Measurements from ENCODE around the gene NEU4. TPM values are rescaled to one million over a fixed set of nuclear protein-coding genes. Genes with fewer than 3 reads are reported as not detected.

The NEU4 gene
- total RNA-seq, 1 experiment from 2014 or later, result 0.70 TPM

GRCh38 chr2:241816431-241817121, 7.6 kb downstream of the NEU4 start:
- H3K27ac Mint-ChIP-seq, result no peak overlapping the region
- H3K4ac ChIP-seq (ENCODE audit: low read depth, low read length), result no peak overlapping the region
- H3K27me3 Mint-ChIP-seq (ENCODE audit: low read depth), result no peaks in the 10 kb centered on the region; the same call in 1 of the 2 replicates
- H2BK120ac ChIP-seq (ENCODE audit: low read depth, low read length, poor library complexity, severe bottlenecking), result no peak overlapping the region
- no peaks in the 10 kb centered on the region for H3K79me2 ChIP-seq (ENCODE audit: insufficient read depth, low read length)
- peaks cover 8 to 14% of the 10 kb centered on the region in 2 experiments for H3K4me1 Mint-ChIP-seq
- H2AK5ac ChIP-seq (ENCODE audit: insufficient read length, low read length), result no peak overlapping the region
- H3T11ph ChIP-seq (ENCODE audit: low read length), result no peak overlapping the region
- no peaks in the 10 kb centered on the region; a peak in 2 of 5 replicates for H3K9me3 Mint-ChIP-seq
- H2AFZ ChIP-seq (ENCODE audit: low read length), result no peak overlapping the region
- H3K23me2 ChIP-seq (ENCODE audit: insufficient read length, low read depth, low read length, poor library complexity, severe bottlenecking), result no peaks in the 10 kb centered on the region
- H3K27me3 ChIP-seq (ENCODE audit: insufficient read depth, low read length), result no peaks in the 10 kb centered on the region
- H4K91ac ChIP-seq (ENCODE audit: insufficient read length, low read depth, low read length), result no peak overlapping the region
- H3K56ac ChIP-seq (ENCODE audit: insufficient read length, low read depth, low read length), result no peak overlapping the region
- no peak overlapping the region for H2BK15ac ChIP-seq (ENCODE audit: low read depth, low read length)
- H3K14ac ChIP-seq (ENCODE audit: insufficient read depth, low read length), result no peak overlapping the region
- H3K36me3 Mint-ChIP-seq (ENCODE audit: insufficient read depth in 1 of 3, low read depth in 3 of 3), result no peaks in the 10 kb centered on the region; a peak in 1 of 7 replicates
- no peak overlapping the region for H3K9ac ChIP-seq (ENCODE audit: extremely low read depth, insufficient read length, low read length)
- H2BK12ac ChIP-seq (ENCODE audit: insufficient read length, low read depth, low read length), result no peak overlapping the region
- no peaks in the 10 kb centered on the region for H3K9me3 ChIP-seq (ENCODE audit: control insufficient read depth, low read depth, low read length)
- H2BK20ac ChIP-seq (ENCODE audit: low read depth, low read length, poor library complexity, severe bottlenecking), result no peak overlapping the region
- no CpG with 5 or more reads among the region's 33 CpGs for WGBS (ENCODE audit: extremely low coverage, insufficient read length, low lambda C conversion rate)
- no peak overlapping the region for H2BK5ac ChIP-seq (ENCODE audit: insufficient read length, low read length)
- H4K20me1 ChIP-seq (ENCODE audit: control insufficient read depth, insufficient read depth, insufficient read length), result no peaks in the 10 kb centered on the region
- H3K79me1 ChIP-seq (ENCODE audit: insufficient read depth, low read depth, low read length, poor library complexity, severe bottlenecking), result no peaks in the 10 kb centered on the region
- no peak overlapping the region for H4K8ac ChIP-seq (replicated peaks; ENCODE audit: insufficient read length, low read depth, low read length)
- no peak overlapping the region for H4K5ac ChIP-seq (ENCODE audit: insufficient read length, low read depth, low read length)
- DNase-seq, result no peak
- H3K23ac ChIP-seq (ENCODE audit: insufficient read length, low read depth, low read length), result no peak overlapping the region
- no peaks in the 10 kb centered on the region for H3K4me1 ChIP-seq (ENCODE audit: insufficient read depth, low read length)
- H3K4me3 Mint-ChIP-seq, result no peak overlapping the region
- no peak overlapping the region for H3K27ac ChIP-seq (ENCODE audit: insufficient read length, low read depth, low read length)
- H3K18ac ChIP-seq (ENCODE audit: insufficient read length, low read depth, low read length), result no peak overlapping the region
- no peak overlapping the region for H3K4me2 ChIP-seq (ENCODE audit: insufficient read depth, insufficient read length, low read length)
- TF ChIP-seq, protein P1, sequence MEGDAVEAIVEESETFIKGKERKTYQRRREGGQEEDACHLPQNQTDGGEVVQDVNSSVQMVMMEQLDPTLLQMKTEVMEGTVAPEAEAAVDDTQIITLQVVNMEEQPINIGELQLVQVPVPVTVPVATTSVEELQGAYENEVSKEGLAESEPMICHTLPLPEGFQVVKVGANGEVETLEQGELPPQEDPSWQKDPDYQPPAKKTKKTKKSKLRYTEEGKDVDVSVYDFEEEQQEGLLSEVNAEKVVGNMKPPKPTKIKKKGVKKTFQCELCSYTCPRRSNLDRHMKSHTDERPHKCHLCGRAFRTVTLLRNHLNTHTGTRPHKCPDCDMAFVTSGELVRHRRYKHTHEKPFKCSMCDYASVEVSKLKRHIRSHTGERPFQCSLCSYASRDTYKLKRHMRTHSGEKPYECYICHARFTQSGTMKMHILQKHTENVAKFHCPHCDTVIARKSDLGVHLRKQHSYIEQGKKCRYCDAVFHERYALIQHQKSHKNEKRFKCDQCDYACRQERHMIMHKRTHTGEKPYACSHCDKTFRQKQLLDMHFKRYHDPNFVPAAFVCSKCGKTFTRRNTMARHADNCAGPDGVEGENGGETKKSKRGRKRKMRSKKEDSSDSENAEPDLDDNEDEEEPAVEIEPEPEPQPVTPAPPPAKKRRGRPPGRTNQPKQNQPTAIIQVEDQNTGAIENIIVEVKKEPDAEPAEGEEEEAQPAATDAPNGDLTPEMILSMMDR (conservative IDR thresholded peaks at IDR 0.05), result no peak
